Activated T-cell treated with anti-CD3 and anti-CD28 coated beads, Interleukin-2, amount 50 U/mL, for 24 hours (primary cell): ENCODE results near the gene EFCAB8.
A peak's percentile ranks its signal among the peaks of the same experiment; 100 is the strongest.

ENCODE experiments used
- DNase-seq: peaks from one replicate; pipeline ENCODE4 v3.0.0-alpha.2; 2020
- H3K27ac Mint-ChIP-seq: 2 replicates; pipeline ENCODE4 v1.8.0; 2020; ENCODE audit warnings: mild to moderate bottlenecking, mixed read lengths
- H3K27me3 Mint-ChIP-seq: 2 replicates; pipeline ENCODE4 v1.8.0; 2020; ENCODE audit warnings: mixed read lengths
- H3K36me3 Mint-ChIP-seq: 2 replicates; pipeline ENCODE4 v1.8.0; 2020; ENCODE audit warnings: low read depth, mixed read lengths
- H3K4me1 Mint-ChIP-seq: 2 replicates; pipeline ENCODE4 v1.8.0; 2020; ENCODE audit warnings: low read depth, mixed read lengths
- H3K4me3 Mint-ChIP-seq: 2 replicates; pipeline ENCODE4 v1.8.0; 2020; ENCODE audit warnings: mild to moderate bottlenecking, moderate library complexity, mixed read lengths
- H3K9me3 Mint-ChIP-seq: 2 replicates; pipeline ENCODE4 v1.8.0; 2020; ENCODE audit warnings: mixed read lengths

The EFCAB8 gene

DNA sequence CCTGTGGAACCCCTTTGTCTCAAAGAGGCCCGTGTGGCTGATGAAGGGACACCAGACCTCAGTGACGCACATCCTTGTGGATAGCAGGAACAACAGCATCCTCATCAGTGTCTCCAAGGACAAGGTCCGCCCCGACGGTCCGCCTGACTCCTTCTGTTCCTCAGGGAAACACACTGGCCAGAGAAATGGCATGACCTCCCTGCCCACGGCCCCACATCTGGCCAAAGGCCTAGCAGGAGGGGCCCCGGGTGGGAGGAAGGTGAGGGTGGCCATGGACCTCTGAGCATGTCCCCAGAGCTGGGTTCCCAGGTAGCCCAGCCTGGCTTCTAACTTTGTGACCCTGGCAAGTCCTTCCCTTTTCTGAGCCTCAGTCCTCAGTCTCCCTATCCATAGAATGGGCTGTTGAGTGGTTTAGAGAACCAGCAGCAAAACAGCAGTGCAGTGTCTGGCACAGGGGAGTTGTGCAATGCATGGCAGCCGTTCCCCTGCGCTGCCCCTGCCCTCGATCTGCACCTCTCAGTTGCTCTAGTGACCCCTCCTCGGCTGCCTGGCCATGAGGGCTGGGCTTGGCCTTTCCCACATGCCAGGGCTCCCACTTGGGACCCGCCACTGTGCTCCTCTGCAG, 48.3 kb downstream of the EFCAB8 start:
- Mint-ChIP-seq H3K4me3 (no peak overlapping the region), H3K27ac (no peak overlapping the region)

DNA sequence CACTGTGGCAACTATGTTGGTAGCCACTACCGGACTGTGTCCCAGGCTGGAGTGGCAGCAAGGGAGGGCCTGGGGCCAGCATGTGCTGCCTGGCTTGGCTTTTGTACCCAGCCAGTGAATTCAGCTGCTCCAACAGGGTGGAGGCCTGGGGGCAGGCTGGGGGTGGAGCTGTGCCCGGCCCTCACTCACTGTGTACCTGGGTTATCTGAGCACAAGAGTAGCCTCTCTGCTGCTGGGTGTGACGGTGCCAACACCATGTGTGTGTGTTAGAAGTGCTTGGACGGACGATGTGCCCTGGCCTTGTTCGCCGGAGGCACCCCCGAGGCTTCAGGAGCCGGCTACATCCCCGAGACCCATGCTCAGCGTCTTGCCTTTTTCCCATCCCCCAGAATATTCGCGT, 49.2 kb downstream of the EFCAB8 start:
- Mint-ChIP-seq H3K9me3 (no peaks in the 10 kb centered on the region), H3K36me3 (no peaks in the 10 kb centered on the region), H3K4me3 (no peak overlapping the region), H3K27ac (no peak overlapping the region), H3K4me1 (peaks cover 26% of the 10 kb centered on the region), H3K27me3 (no peaks in the 10 kb centered on the region)
- no peak for DNase-seq

More for the DNA sequence above, 48.3 kb downstream of the EFCAB8 start:
- H3K4me1 Mint-ChIP-seq = peaks cover 30% of the 10 kb centered on the region
- H3K9me3 Mint-ChIP-seq = no peaks in the 10 kb centered on the region
- DNase-seq = no peak
- H3K27me3 Mint-ChIP-seq = no peaks in the 10 kb centered on the region
- no peaks in the 10 kb centered on the region for H3K36me3 Mint-ChIP-seq

DNA sequence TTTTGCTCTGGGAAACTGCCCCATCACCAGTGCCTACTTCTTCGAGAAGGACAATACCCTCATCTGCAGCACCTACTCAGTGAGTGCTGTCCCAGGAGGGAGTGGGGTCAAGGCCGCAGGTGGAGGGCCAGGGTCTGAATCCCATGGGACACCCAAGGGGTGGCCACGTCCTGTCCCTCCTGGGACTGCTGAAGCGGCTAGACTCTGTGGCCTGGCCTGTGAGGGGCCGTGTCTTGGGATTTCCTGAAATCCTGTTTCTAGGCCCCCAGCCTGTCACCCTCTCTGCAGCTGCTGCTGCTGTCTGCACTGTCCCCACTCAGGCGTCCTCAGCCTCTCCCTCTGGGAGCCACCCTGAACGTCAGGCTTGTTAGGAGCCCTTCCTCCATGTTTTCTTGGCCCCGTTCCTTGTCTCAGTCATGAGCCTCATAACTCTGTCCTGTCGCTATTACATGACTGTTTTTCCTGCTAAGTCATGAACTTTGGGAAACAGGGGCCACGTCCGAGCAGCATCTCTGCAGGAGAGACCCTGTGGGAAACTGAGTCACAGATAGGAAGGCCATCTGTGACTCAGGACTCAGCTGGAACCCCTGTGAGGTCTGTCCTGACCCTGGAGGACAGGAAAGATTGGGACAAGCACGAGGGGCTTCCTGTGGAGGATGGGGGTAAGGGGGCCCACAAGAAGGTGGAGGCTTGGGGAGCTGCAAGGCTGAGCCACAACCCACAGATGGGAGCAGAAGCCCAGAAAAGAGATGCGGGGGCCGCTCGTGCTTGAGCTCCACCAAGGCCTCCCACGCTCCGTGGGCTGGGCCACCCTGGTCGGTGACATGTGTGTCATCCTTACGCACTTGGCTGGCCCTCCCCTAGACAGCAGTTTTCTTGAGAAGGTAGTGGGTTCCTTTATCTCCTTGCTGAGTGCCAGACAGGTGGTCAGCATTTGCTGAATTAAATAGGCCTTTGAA, 49.9 kb downstream of the EFCAB8 start:
- DNase-seq = peak; percentile 44
- Mint-ChIP-seq H3K36me3 (no peaks in the 10 kb centered on the region), H3K4me1 (peaks cover 23% of the 10 kb centered on the region), H3K27me3 (no peaks in the 10 kb centered on the region), H3K27ac (peak overlapping the region; percentile 58), H3K9me3 (no peaks in the 10 kb centered on the region), H3K4me3 (no peak overlapping the region)

DNA sequence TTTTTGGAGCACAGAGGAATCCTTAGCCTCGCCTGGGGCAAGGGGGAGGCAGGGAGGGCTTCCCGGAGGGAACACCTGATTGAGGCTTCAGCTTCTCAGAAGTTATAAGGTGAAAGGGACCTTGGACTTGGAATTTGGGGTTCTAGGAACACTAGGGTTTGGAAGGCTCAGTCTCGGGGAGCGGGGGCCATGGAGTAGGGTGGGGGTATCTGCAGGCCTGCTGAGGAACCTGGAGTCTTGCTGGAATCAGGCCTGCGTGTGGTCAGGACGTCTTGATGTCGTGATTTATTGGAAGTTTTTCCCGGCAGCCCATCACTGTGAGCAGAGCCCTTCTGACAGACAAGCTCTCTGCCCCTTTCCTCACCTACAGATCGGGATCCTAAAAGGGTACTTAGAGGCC, 50.7 kb downstream of the EFCAB8 start:
- H3K27ac Mint-ChIP-seq = peak overlapping the region; percentile 58
- peaks cover 5% of the 10 kb centered on the region for H3K9me3 Mint-ChIP-seq

DNA sequence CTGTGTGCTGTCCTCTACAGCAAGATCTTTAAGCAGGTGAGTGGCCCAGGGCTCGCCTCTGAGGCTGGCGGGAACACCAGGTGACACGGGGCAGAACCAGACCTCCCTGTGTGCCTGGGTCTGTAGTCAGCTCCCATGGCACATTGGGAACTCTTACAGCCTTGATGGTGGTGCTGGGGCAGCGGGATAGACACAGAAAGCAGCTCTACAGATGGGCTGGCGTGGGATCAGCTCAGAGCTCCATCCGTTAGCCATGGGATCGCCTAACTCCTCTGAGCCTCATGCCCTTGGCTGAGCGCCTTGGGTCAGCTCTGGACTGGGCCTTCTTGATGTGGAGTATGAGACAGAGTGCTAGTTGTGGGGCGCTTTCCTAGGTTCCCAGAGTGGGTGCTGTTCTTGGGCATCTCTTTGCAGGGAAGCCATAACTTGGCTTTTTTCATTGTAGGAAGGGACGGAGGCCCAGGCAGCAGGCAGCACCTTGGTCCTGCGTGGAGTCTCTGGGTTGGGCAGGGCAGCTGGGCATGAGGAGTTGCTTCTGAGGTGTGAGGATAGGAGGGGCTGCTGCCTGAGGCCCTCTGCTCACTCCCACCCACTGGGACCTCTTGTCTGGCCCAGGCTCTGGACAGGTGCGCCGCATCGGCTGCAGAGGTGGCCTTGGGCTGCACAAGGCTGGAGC, 51.3 kb downstream of the EFCAB8 start:
- Mint-ChIP-seq H3K36me3 (peaks cover 1% of the 10 kb centered on the region), H3K27me3 (no peaks in the 10 kb centered on the region), H3K4me1 (peaks cover 21% of the 10 kb centered on the region), H3K4me3 (no peak overlapping the region), H3K27ac (peak overlapping the region; percentile 58), H3K9me3 (peaks cover 6% of the 10 kb centered on the region)
- DNase-seq = no peak

More for the DNA sequence above, 50.7 kb downstream of the EFCAB8 start:
- peaks cover 1% of the 10 kb centered on the region for H3K36me3 Mint-ChIP-seq
- H3K4me1 Mint-ChIP-seq = peaks cover 23% of the 10 kb centered on the region
- no peak overlapping the region for H3K4me3 Mint-ChIP-seq
- no peak for DNase-seq
- no peaks in the 10 kb centered on the region for H3K27me3 Mint-ChIP-seq

DNA sequence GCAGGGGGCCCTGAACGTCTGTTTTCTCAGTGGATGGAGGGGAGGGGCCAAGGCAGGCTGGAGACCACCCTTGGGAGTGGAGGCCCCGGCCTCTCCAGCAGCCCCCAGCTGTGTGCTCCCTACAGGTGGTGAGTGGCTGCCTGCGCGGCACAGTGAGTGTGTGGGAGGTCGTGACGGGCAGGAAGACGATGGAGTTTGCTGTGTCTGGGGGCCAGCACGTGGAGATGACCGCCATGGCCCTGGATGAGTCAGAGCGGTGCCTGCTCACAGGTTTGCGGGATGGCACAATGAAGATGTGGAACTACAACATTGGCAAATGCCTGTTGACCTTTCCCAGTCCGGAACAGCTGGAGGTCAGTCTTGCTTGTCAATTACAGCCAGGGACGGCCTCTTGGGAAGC, 52.6 kb downstream of the EFCAB8 start:
- no peak overlapping the region for H3K27ac Mint-ChIP-seq
- no peak overlapping the region for H3K4me3 Mint-ChIP-seq
- no peak for DNase-seq
- peaks cover 11% of the 10 kb centered on the region for H3K9me3 Mint-ChIP-seq
- H3K27me3 Mint-ChIP-seq = no peaks in the 10 kb centered on the region
- H3K36me3 Mint-ChIP-seq = peaks cover 1% of the 10 kb centered on the region
- peaks cover 14% of the 10 kb centered on the region for H3K4me1 Mint-ChIP-seq

DNA sequence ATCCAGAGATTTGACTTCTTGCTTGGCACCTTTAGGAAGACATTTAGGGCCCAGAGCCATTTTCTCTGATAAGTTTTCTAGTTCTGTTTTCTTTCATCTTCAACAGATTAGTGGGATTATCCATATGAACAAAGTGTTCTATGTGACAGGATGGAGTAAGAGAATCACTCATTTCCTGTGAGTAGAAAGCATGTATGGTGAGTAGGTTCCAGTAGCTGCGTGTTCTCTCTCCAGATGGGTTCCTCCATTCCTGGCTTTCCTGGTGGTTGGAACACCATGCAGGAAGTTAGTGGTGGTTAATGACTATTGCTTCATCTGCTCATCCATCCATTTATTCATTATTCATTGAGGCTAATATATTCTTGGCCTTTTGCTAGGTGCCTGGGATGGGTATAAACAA, 54.0 kb downstream of the EFCAB8 start:
- no peak overlapping the region for H3K27ac Mint-ChIP-seq
- H3K9me3 Mint-ChIP-seq = peaks cover 12% of the 10 kb centered on the region
- H3K36me3 Mint-ChIP-seq = peaks cover 1% of the 10 kb centered on the region
- peaks cover 9% of the 10 kb centered on the region for H3K4me1 Mint-ChIP-seq
- no peak for DNase-seq
- H3K27me3 Mint-ChIP-seq = no peaks in the 10 kb centered on the region
- H3K4me3 Mint-ChIP-seq = no peak overlapping the region

DNA sequence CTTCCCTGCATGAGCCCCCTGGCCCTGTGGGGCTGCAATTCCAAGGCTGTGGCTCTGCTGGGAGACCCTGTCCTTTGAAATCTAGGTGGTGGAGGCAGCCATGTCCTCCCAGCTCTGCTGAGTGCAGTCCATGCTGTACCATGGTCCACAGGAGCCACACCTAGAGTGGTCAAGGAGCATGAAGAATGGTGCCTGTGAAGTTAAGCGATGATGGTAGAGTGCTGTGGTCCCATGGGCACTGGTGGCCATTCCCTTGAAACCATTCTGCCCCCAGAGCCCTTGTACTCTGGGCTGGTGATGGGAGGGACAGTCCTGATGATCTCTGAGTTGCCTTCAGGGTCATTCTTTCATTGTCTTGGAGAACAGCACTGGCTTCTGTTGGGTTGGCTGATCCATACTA, 55.3 kb downstream of the EFCAB8 start:
- Mint-ChIP-seq H3K9me3 (peaks cover 12% of the 10 kb centered on the region), H3K36me3 (peaks cover 1% of the 10 kb centered on the region), H3K27me3 (no peaks in the 10 kb centered on the region), H3K4me1 (peaks cover 5% of the 10 kb centered on the region), H3K4me3 (no peak overlapping the region), H3K27ac (no peak overlapping the region)
- peak; percentile 15 for DNase-seq

DNA sequence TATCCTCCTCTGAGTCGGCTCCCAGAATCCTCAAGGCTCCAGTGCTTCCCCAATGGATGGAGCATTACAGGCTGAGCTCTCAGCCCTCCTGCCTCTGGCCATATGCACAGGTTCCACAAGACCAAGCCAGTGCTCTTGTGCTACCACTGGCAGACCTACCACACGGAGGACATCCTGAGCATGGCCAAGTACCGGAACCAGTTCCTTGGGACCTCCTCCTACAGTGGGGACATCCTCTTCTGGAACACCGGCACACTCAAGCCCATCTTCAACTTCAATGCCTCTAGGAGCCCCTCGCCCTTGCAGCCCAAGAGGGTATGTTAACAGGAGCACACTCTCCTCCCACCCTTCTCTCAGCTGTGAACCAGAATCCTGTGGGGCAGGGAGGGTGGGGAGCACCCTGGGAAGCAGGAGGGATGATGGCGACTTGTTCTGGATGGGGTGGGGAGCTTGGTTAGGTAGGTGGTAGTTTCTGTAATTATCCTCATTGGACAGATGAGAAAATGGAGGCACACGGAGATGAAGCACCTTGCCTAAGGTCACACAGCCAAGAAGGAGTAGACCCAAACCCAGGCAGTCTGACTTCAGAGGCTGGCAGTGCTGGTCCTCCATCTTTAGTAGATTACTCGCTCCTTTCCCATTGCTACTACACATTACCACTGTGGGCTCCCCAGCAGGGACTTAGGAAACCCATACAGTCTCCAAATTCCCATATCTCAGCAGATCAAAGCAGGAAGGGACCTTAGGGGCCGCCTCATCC, 58.6 kb downstream of the EFCAB8 start:
- H3K27me3 Mint-ChIP-seq = no peaks in the 10 kb centered on the region
- DNase-seq = no peak
- no peak overlapping the region for H3K27ac Mint-ChIP-seq
- H3K9me3 Mint-ChIP-seq = peaks cover 12% of the 10 kb centered on the region
- H3K4me1 Mint-ChIP-seq = no peaks in the 10 kb centered on the region
- no peak overlapping the region for H3K4me3 Mint-ChIP-seq
- H3K36me3 Mint-ChIP-seq = peaks cover 1% of the 10 kb centered on the region

DNA sequence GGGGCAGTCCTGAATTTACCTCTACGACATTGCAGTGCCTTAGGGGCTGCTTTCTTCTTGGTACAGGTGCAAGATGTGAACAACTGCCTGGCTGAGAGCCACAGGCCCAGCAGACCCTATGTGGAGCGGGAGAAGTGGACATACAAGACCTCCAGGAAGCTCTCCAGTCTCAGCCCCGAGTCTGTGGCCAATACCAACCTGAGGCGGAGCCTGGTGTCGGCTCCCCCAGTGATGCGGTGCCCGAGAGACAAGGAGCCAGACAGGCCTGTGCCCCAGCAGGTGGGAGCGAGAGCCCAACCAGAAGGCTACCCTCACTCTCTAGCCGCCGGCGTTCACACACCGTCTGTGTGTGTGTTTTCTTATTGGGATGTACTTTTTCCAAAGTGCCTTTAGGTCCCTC, 59.6 kb downstream of the EFCAB8 start:
- no peak for DNase-seq
- no peak overlapping the region for H3K27ac Mint-ChIP-seq
- peaks cover 12% of the 10 kb centered on the region for H3K9me3 Mint-ChIP-seq
- no peaks in the 10 kb centered on the region for H3K4me1 Mint-ChIP-seq
- no peak overlapping the region for H3K4me3 Mint-ChIP-seq
- H3K36me3 Mint-ChIP-seq = peaks cover 1% of the 10 kb centered on the region
- H3K27me3 Mint-ChIP-seq = no peaks in the 10 kb centered on the region

DNA sequence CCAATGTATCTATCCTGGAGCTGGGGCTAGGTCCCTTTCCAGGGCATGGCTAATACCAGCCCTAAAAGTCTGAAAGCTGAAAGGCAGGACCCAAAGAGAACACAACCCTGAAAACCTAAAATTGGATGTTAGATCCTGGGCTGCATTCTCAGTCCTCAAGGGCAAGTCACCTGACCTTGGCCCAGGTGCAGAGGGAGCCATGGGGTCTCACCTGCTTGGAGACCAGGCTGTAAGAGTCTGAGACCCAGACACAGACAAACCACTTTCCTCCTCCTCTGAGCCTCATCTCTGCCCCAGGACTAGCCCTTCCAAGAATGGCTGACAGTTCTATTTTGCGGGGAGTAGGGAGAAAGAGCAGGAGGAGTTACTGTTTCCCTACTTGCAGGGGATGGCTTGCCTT, 60.0 kb downstream of the EFCAB8 start:
- Mint-ChIP-seq H3K27me3 (no peaks in the 10 kb centered on the region), H3K27ac (no peak overlapping the region), H3K9me3 (peaks cover 12% of the 10 kb centered on the region), H3K4me1 (no peaks in the 10 kb centered on the region), H3K4me3 (no peak overlapping the region), H3K36me3 (peaks cover 1% of the 10 kb centered on the region)
- DNase-seq = no peak

DNA sequence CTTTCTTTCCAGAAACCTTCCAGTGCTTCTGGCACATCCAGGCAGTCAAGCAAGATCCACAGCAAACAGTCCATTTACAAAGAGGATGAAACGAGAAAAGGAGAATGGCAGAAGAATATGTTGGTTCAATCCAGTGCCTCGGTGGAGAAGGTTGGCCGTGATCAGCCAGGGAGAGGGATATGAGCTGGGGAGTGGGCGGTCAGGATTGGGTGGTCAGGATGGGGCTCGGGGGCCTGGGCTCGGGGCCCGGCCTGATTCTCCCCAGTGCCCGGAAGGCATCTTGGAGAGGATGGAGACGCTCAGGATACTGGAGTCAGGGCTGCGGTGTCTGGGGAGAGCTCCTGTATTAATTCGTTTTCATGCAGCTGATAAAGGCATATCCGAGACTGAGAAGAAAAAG, 61.3 kb downstream of the EFCAB8 start:
- Mint-ChIP-seq H3K27ac (no peak overlapping the region), H3K9me3 (peaks cover 5% of the 10 kb centered on the region), H3K27me3 (no peaks in the 10 kb centered on the region), H3K4me1 (no peaks in the 10 kb centered on the region), H3K4me3 (no peak overlapping the region), H3K36me3 (no peaks in the 10 kb centered on the region)
- no peak for DNase-seq

DNA sequence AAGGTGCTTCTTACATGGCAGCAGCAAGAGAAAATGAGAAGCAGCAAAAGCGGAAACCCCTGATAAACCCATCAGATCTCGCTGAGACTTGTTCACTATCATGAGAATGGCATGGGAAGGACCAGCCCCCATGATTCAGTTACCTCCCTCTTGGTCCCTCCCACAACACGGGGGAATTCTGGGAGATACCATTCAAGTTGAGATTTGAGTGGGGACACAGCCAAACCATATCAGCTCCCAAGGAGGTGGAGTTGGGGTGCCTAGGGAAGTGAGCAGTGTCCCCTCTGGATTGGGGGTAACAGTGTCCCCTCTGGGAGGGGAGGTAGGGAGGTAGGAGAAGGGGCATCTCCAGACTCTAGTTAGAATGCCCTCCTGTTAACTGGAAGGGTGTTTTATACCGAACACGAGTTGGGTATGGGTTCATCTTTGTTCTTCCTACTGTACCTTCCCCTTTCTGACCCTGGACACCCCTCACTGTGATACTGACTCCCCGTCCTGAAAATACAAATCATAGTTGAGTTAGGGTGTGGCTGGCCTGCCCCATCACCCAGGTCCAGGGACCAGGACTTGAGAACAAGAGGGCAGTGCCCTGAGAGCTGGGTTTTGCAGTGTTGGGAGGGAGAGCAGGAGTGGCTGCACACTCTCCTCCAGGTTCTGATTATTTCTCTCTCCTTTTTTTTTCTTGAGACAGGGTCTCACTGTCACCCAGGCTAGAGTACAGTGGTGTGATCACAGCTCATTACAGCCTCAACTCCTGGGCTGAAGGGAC, 62.0 kb downstream of the EFCAB8 start:
- Mint-ChIP-seq H3K4me1 (no peaks in the 10 kb centered on the region), H3K9me3 (peaks cover 2% of the 10 kb centered on the region), H3K27me3 (no peaks in the 10 kb centered on the region), H3K36me3 (no peaks in the 10 kb centered on the region), H3K4me3 (no peak overlapping the region), H3K27ac (no peak overlapping the region)
- DNase-seq = no peak

DNA sequence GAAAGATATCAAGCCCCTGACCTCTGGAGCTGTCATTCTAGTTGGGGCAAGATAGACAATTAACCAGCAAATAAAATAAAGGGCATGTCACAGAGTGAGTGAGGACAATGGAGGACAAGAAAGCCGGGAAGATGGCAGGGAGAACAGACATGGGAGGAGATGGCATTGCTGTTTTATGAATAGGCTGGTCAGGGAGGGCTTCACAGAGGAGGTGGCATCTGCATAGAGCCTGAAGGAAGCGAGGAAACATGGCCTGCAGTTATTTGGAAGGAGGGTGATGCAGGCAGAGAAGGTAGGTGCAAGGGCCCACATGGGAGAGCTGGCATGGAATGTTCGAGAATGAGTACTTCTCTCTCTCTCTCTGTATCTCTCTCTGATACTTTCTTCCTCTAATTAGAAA, 63.7 kb downstream of the EFCAB8 start:
- no peak overlapping the region for H3K27ac Mint-ChIP-seq
- H3K4me3 Mint-ChIP-seq = no peak overlapping the region
- H3K4me1 Mint-ChIP-seq = no peaks in the 10 kb centered on the region
- no peaks in the 10 kb centered on the region for H3K9me3 Mint-ChIP-seq
- DNase-seq = no peak
- H3K36me3 Mint-ChIP-seq = no peaks in the 10 kb centered on the region
- no peaks in the 10 kb centered on the region for H3K27me3 Mint-ChIP-seq
